Sigmoid colon (tissue), 7 donors: ENCODE results near the gene IPPK. TPM values are rescaled to one million over a fixed set of nuclear protein-coding genes. Genes with fewer than 3 reads are reported as not detected.

Experiments
- DNase-seq: peaks from one replicate; pipeline ENCODE4 v3.0.0-alpha.2; 2019
- H3K27ac ChIP-seq, 4 donors: fragments of 200-600 bp; sonication (generic); one replicate each; pipeline ENCODE4 v1.5.1; 2016 to 2019; ENCODE audit warnings: mild to moderate bottlenecking in 1 of 4
- H3K27me3 ChIP-seq, 3 donors: fragments of 200-600 bp; sonication (generic); one replicate each; pipeline ENCODE4 v1.5.1; 2019; ENCODE audit warnings: mild to moderate bottlenecking in 1 of 3
- H3K36me3 ChIP-seq, 4 donors: fragments of 200-600 bp; sonication (generic); one replicate each; pipeline ENCODE4 v1.5.1; 2016 to 2019
- H3K4me1 ChIP-seq, 4 donors: fragments of 200-600 bp; sonication (generic); one replicate each; pipeline ENCODE4 v1.5.1; 2017 to 2019
- H3K4me3 ChIP-seq, 4 donors: fragments of 200-600 bp; sonication (generic); one replicate each; pipeline ENCODE4 v1.5.1; 2017 to 2019; ENCODE audit warnings: mild to moderate bottlenecking in 2 of 4, moderate library complexity in 1 of 4
- H3K9me3 ChIP-seq, 4 donors: fragments of 200-600 bp in 3 of 4; sonication (generic) in 3 of 4; one replicate each; pipeline versions ENCODE4 v1.5.1 to v1.6.1; 2013 to 2019
- CTCF ChIP-seq, 4 experiments: fragments of 450-650 bp in 3 of 4; fragments of 200-600 bp in 1 of 4; IDR thresholded peaks; one replicate each; pipeline ENCODE4 v1.5.1; 2016 to 2019; ENCODE audit warnings: antibody characterized with exemption in 4 of 4, mild to moderate bottlenecking in 3 of 4, moderate library complexity in 2 of 4
- EP300 ChIP-seq, 4 donors: sonication (generic); formaldehyde crosslinking; IDR thresholded peaks; one replicate each; pipeline ENCODE4 v1.6.1; 2017; ENCODE audit warnings: antibody characterized with exemption in 4 of 4
- POLR2A ChIP-seq, 2 donors: fragments of 450-650 bp; IDR thresholded peaks; one replicate each; pipeline ENCODE4 v1.6.1; 2016; ENCODE audit warnings: antibody characterized with exemption in 2 of 2, mild to moderate bottlenecking in 2 of 2, moderate library complexity in 2 of 2
- POLR2AphosphoS5 ChIP-seq, 4 donors: sonication (generic); formaldehyde crosslinking; IDR thresholded peaks; one replicate each; pipeline ENCODE4 v1.6.1; 2017; ENCODE audit warnings: antibody characterized with exemption in 4 of 4
- WGBS, 2 donors: extraction: QIAGEN DNeasy Blood & Tissue Kit; methylation state at CpG; one replicate each; pipeline ENCODE4 v1.1.7; 2013; 5-methylcytosine and 5-hydroxymethylcytosine counted together
- intact Hi-C: fragments of 100-400 bp; cut with DNase I; formaldehyde crosslinking; loops from one replicate; pipeline ENCODE4 v1.15.1; 2023
- polyA plus RNA-seq, 3 donors: library from polyadenylated mRNA; stranded (reverse); fragments of 200-250 nt; gene quantifications; one replicate each; pipeline ENCODE4 v1.2.3, GENCODE V29; 2013
- total RNA-seq, 4 donors: library from RNA; depleted of rRNA; stranded (reverse); fragments of >200 nt; gene quantifications; one replicate each; pipeline ENCODE4 v1.1.0, GENCODE V29; 2016
- donor health status: healthy with polysubstance abuse.
- donor health status: Bipolar disorder and iron deficiency.
- donor health status: healthy.

IPPK gene
- total and polyA plus RNA-seq, 7 donors = 3.6 to 12.5 (median 6.4) TPM

- intact Hi-C loops = no loop called here
- Histone ChIP-seq H3K36me3 (peaks cover 14 to 98% (median 52%) of the 10 kb centered on the region in 4 donors), H3K9me3 (no peaks in the 10 kb centered on the region), H3K27me3 (no peaks in the 10 kb centered on the region), H3K27ac (no peak overlapping the region), H3K4me3 (no peak overlapping the region), H3K4me1 (no peaks in the 10 kb centered on the region)
- DNase-seq = peak; percentile 32
- 97 to 98% methylated on average over 7 of the region's 7 CpGs for WGBS, 2 donors
- no peak for TF ChIP-seq POLR2A (IDR thresholded peaks at IDR 0.05)
- TF ChIP-seq CTCF (IDR thresholded peaks at IDR 0.05) = no peak
- TF ChIP-seq EP300 (IDR thresholded peaks at IDR 0.05) = no peak
- TF ChIP-seq POLR2AphosphoS5 (IDR thresholded peaks at IDR 0.05) = no peak
These were observed 27.4 kb downstream of the IPPK start for GRCh38 chr9:92642564-92642963.

DNA sequence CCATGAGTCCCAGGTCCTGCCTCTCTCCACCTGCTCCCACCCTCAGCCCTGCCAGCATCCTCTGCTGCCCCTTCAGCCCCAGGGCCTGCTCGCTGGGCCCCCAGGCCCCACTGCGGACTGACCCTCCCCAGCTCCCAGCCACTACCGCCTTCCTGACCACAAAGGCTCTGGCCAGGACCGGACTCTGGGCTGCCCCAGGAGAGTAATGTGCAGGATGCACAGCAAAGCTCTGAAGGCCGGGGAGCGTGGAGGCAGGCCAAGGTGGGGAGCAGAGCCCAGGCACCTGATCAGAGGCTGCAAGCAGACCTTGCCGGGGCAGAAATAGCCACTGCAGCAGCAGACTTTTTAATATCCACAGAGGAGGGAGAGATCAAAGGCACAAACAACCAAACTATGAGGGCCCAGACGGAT lies 27.9 kb downstream of the IPPK start:
- Histone ChIP-seq H3K9me3 (no peaks in the 10 kb centered on the region), H3K4me3 (no peak overlapping the region), H3K36me3 (peaks cover 14 to 98% (median 53%) of the 10 kb centered on the region in 4 donors), H3K4me1 (no peaks in the 10 kb centered on the region), H3K27me3 (no peaks in the 10 kb centered on the region), H3K27ac (no peak overlapping the region)
- TF ChIP-seq EP300 (IDR thresholded peaks at IDR 0.05) (no peak), POLR2A (IDR thresholded peaks at IDR 0.05) (no peak), CTCF (IDR thresholded peaks at IDR 0.05) (no peak), POLR2AphosphoS5 (IDR thresholded peaks at IDR 0.05) (no peak)
- peak; percentile 59 for DNase-seq
- intact Hi-C loops = no loop called here
- WGBS, 2 donors = 96% methylated on average over 8 of the region's 8 CpGs

DNA sequence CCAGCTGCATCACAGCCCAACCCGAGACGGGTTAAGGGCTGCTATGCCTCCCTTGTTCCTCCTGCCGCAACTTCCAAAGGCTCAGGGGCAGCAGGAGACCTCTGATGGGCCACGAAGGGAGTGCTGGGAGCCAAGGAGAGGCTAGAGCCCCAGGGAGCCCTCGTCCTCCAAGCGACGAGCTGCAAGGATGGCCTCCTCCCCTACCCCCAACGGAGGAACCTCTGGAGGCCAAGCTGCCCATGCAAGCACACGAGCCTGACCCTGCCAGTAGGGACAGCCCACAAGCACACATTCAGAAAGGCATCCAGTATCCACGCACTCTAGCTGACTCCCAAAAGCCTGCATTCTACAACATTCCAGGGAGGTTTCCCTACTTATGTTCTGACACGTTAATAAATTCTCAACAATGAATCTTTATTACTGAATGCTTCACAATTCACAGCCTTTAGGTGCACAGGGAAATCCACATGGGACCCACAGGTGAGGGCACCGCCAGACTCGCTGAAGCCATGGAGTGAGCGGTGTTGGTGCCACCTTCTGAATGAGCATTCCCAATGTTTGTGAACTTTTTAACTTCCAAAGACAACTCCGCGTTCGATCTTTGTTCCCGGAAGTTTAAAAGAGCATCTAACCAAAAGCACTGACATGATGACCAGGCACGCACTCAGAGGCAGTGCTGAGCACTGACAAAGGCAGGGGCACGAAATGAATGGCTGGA lies 28.7 kb downstream of the IPPK start:
- Histone ChIP-seq H3K4me1 (no peaks in the 10 kb centered on the region), H3K27me3 (no peaks in the 10 kb centered on the region), H3K4me3 (no peak overlapping the region), H3K9me3 (no peaks in the 10 kb centered on the region), H3K27ac (no peak overlapping the region), H3K36me3 (peaks cover 14 to 98% (median 56%) of the 10 kb centered on the region in 4 donors)
- 94 to 95% methylated on average over 20 of the region's 20 CpGs for WGBS, 2 donors
- intact Hi-C loops = no loop called here
- TF ChIP-seq EP300 (IDR thresholded peaks at IDR 0.05) = no peak
- TF ChIP-seq CTCF (IDR thresholded peaks at IDR 0.05) = no peak
- DNase-seq = peak; percentile 47

DNA sequence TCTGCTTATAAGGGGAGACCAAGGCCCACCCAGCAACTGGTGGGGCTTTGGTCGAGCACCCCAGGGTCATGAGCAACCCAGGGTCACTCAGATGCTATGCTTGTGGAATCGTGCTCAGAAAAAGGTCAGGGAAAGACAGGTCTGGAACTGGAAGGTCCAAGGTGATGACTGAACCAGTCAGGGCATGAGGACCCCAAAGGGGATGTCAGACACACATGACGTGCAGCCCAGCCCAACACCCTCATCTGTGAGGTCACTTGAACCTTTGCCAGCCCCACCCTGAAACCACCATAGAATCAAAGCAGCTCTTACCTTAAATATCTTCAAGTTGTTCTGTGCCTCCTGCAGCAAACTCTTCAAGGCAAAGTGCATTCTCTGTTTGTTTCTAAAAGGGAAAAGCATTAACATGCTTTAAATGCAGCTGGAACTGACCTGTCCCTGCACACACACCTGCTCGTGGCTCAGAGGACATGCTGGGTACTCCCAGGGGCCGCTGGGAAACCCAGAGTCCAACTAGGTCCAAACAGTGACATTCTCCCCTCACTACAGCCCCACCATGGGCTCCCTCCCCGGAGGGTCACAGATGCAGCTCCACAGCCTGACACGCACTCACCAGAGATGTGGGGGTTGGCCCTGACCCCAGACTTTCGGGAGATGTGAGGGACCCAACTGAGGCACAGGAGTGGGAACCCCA lies 29.4 kb downstream of the IPPK start:
- WGBS, 2 donors = 91 to 93% methylated on average over 8 of the region's 8 CpGs
- intact Hi-C loops = no loop called here
- DNase-seq = peak; percentile 50
- no peaks in the 10 kb centered on the region for H3K27me3 ChIP-seq
- no peaks in the 10 kb centered on the region for H3K4me1 ChIP-seq
- TF ChIP-seq CTCF (IDR thresholded peaks at IDR 0.05) (no peak), EP300 (IDR thresholded peaks at IDR 0.05) (no peak), POLR2AphosphoS5 (IDR thresholded peaks at IDR 0.05) (no peak), POLR2A (IDR thresholded peaks at IDR 0.05) (no peak)
- no peaks in the 10 kb centered on the region for H3K9me3 ChIP-seq
- no peak overlapping the region for H3K4me3 ChIP-seq
- peaks cover 14 to 97% (median 56%) of the 10 kb centered on the region in 4 donors for H3K36me3 ChIP-seq
- no peak overlapping the region for H3K27ac ChIP-seq
